A204.1 (cell line): ENCODE measurements around the gene CRYM.
"Not testable (repeated sequence)": the region's sequence is repeated elsewhere in the genome, so short reads cannot be mapped to it uniquely, and the experiment has no call there.

Source experiments
- FAIRE-seq: peaks from 2 replicates; lab custom pipeline; 2012; peaks lifted over from hg19 to GRCh38; lab: Jason Lieb, UNC

Gene CRYM

DNA sequence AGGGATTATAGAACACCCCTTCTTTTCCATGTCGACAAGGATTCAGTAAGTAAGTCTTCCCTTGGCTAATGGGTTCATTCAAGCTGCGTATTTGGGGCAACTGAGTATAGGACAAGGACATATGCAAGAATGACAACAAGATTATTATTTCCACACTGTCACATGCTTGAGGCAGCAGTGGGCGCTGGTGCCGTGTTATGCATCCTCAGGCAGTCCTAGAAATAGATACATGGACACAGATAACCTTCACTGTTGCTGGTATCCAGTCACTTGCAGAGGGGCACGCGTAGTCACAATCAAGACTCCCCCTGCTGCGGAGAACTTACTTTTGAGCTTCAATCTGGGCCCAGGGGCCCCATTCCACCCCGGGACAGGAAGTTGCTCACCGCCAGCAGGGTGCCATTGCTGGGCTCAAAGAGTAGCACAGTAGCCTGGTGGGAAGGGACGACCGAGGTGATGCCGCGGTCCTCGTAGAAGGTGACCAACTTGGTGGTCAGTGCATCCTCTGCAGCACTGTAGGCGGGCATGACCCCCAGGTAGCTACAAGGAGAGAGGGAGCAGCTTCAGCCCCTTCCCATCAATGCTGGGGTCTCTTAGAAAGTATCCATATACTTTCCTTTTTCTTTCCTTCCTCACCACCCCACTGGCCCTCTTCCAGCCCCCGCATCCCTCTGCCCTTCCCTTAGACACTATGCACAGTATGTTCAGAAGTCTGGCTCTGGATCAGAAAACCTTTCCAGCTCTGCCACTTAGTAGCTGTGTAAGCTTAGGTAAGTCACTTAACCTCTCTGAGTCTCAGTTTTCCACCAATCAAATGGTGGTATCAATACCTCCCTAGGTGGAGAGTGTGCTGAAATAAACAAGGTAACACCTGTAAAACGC lies 804 bp downstream of the CRYM start:
- no peak for FAIRE-seq

DNA sequence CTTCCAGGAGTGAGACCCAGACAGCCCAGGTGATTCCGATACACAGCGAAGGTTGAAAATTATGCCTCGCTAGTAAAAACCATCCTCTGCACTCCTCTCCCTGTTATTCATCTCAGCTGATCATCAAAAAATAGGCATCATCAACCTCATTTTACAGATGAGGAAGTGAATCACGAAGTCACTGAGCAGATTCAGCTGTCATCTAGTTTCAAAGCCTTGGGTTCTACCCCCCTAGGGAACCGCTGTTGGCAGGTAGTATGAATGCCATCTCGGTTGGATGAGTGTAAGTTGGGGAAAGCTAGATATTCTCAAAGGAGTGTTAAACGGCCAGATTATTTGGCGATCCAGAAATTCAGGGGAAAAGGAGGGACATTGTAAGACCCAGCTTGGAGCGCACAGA lies 2.0 kb downstream of the CRYM start:
- no peak for FAIRE-seq

DNA sequence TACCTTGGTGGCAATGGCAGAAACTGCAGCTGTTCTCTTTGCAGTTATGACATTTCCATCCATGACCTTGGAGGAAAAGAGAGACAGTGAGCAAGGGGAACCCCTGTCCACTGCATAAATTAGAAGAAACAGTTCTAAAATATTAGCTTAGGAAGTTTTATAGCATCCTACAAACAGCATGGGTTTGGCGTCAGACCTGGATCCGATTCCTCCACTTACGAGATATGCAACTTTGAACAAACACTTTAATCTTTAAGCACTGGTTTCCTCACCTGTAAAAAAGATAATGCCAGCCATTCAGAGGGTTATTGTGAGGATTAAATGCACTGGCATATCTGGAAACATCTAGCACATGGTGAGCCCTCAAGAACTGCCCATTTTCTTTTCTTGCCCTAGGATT lies 2.6 kb downstream of the CRYM start:
- no peak for FAIRE-seq

- FAIRE-seq: no peak
These were observed 3.8 kb downstream of the CRYM start for GRCh38 chr16:21274172-21274726.

- not testable (repeated sequence) for FAIRE-seq
These were observed 5.3 kb downstream of the CRYM start for GRCh38 chr16:21272763-21273162.

GRCh38 chr16:21272253-21272652 lies 5.8 kb downstream of the CRYM start:
- FAIRE-seq: no peak

DNA sequence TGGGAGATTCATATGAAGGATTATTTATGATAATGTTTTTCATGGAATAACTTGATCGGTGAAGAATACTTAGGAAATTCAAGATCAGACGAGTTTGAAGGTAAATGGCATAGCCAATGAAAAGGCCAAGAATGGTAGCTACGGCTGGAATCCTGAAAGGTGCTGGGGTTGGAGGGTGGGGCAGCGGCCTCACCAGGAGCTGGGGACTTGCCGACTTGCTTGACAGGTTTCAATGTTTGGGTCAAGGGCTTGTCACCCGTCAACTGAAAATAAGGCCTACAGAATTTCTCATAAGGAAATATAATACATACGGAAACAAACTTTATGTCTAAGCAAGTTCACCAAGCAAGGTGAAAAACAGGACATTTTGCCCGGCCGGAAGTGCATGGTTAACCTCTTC lies 9.9 kb downstream of the CRYM start:
- FAIRE-seq: no peak

- no peak for FAIRE-seq
These were observed 10.8 kb downstream of the CRYM start for GRCh38 chr16:21267298-21267697.

DNA sequence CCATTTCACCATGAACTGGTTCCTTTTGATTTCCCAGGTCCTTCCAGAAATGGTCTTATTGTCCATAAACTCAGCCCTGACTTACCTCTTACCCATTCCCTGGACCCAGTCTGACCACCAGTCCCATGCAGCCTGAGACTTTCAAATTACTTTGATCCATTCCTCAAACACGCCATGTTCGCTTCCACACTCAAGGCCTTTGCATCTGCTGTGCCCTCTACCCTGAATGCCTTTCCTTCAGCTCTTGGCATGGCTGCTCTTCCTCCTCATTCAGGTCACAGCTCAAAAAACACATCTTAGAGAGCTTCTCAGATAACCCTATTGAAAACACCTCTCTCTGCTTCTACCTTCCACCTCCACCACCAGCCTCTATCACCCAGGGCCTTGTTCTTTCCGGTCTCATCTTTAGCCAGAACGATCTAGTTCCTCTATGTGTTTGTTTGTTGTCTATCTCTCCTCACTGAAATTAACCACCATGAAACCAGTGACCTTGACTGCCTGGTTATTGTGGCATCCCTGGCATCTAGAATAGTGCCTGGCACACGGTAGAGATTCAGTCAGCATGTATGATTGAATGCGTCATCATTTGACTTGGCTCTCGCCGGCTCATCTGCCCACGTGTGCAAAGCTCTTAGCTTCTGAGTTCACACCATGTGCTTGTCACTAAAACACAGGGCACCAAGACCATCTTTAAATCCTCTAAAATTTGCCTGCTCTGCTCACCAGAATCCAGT lies 12.8 kb downstream of the CRYM start:
- no peak for FAIRE-seq

DNA sequence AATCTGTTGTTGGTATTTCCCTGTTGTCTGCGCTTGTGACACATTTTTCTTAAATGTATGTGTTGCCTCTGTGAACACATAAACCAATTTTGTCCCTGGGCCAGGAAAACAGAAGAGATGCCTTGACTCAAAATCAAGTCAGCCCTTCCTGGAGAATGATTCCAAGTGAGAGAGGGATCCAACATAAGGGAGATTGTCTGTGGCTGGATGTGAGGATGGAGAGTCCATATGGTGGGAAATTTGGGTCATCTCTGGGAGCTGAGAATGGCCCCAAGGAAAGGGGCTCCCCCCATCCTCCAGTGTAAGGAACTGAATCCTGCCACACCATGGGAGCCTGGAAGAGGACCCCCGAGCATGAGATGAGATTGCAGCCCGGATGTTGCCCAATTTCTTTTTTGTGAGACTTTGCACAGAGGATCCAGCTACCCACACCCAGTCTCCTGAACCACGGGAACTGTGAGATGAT lies 13.5 kb downstream of the CRYM start:
- FAIRE-seq: no peak

DNA sequence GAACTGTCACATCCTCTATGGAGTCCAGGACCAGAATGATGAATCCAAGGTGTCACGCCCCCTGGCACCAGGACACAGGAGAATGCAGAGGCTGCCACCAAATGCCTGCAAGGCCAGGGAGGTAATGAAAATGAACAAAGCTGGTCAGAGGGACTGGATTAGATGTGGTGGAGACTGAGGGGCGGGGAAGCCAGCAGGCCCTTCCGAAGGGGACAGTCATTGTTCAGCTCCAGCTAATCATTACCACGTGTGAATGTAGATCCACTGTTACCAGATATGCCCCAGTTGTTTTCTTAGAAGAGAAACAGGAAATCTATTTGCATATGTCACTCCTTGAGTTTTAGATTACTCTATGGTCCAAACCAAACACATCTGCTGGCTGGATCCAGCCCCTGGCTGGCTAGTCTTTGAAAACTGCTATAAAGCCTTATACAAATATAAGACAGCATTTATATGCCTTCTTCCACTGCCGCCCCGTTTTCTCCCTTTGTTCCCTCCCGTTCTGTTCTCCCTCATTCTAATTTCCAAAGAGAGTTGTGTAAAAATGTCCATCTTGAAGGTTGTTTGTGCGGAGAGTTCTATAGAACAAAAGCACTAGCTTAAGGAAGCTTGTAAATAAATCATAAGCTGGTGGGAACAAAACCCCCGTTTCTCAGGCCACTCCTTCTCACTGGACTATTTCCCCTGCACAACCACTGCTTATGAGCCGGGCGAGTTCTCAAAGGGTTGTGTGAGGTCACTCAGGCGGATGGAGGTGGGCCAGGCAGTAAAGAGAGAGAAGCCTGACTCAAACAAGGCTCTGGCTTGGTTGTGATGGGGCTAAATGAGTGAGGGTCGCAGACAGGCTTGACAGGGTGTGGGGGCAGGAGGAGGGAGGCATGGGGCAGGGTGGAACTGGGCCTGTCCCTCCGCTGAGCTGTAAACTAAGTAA lies 14.2 kb downstream of the CRYM start:
- no peak for FAIRE-seq

DNA sequence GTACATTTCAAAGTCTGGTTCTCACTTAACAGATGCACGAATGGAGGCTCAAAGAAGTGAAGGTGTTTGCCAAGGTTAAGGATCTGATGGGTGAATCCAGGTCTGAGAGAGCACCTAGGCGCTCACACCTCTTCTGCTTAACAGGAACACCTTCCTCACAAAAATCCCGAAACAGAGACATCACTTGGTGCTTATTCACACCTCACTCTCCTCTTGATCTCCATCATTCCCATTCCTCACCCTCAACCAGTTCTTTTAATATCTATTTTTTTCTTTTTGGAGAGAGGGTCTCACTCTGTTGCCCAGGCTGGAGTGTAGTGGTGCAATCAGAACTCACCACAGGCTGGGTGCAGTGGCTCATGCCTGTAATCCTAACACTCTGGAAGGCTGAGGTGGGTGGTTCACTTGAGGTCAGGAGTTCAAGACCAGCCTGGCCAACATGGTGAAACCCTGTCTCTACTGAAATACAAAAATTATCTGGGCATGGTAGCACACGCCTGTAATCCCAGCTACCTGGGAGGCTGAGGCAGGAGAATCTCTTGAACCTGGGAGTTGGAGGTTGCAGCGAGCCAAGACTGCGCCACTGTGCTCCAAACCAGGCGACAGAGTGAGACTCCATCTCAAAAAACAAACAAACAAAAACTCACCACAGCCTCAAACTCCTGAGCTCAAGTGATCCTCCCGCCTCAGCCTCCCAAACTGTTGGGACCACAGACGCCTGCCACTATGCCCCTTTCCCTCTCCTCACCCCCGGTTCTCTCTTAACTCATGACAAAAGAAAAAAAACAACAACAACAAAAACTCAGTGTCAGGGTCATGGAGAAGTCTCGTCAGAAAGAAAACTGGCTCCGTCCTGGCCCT lies 15.1 kb downstream of the CRYM start:
- no peak for FAIRE-seq

DNA sequence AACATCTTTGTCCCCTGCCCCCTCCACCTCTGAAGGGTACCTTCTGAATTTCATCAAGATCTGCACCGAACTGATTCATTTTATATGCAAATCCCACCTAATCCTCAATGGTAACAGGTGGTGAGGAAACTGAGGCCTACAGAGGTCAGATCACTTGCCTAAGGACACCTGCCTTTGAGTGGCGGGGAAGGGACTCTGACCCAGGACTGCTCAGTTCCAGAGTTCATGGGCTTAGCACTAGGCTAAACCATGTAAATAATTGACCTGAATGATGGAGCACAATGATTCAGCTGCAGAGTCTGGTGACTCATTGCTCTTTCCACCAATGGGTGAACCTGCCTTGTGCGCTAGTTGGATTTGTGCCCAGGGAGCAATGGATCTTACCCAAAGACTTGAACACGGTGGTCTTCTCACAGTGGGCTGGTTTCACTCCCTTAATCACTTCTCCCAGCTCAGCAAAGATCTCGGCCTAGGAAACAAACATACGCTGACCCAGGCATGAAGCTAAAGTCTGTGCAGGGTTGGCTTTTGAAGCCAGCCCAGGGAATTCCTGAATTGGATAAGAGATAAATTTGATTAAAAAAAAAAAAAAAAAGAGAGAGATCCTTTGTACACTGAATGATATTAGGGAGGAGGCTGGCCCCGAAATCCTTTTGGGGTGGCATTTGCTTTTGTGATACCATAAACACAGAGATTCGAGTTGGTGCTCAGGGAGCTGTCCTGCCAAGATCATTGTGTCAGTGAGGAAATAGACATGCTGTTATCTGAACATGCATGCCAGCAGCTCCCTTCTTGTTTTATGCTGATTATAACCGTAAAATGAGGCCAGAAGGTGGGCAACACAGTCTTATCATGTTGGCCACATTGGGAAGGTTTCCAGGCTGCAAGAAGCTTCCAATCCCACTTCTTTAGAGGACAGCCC lies 17.0 kb downstream of the CRYM start:
- no peak for FAIRE-seq

DNA sequence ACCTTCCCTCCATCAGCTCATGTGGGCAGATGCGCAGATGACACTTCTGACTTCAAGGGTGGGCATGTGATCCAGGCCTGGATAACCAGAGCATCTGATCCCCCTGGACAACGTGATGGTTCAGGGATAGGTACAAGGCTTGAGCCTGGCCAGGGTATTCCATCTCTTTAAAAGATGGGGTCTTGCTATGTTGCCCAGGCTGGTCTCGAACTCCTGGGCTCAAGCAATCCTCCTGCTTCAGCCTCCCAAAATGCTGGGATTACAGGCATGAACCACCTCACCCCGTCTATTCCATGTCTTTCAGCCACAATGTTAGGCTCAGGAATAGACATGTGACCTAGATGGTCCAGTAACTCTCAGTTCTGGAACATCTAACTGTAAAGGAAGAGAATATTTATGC lies 20.8 kb downstream of the CRYM start:
- FAIRE-seq: no peak

- no peak for FAIRE-seq
These were observed 21.5 kb downstream of the CRYM start for GRCh38 chr16:21256636-21257035.

GRCh38 chr16:21253470-21253869 lies 24.6 kb downstream of the CRYM start:
- FAIRE-seq: no peak

DNA sequence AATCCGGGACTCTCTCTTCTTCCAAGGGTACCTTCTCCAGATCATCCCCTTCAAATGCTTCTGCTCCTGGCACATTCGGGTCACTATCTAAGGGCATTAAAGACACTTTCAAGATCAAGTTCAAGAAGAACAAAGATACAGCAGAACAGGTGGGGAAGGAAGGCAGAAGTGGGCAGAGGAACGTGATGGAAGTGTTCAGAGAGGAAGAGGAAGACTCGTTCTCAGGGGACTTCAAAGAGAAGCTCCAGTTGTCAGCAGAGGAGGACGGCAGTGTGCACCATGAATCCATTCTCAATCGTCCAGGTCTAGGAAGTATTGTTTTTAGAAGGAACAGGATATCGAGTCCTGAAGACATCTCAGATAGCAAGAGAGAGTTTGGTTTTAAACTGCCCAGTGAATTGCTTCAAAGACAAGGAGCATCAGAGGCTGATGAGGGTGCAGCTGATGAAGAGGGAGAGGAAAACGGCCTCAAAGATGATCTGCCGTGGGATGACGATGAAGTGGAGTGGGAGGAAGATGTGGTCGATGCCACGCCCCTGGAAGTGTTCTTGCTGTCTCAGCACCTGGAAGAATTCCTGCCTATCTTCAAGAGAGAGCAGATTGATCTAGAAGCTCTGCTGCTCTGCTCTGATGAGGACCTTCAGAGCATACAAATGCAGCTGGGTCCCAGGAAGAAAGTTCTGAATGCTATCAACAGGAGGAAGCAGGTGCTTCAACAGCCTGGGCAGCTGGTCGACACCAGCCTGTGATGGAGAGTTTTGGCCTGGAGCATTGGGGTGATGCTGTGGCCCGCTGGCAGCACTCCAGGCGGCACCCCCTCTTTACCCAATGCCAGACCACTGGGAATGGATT lies 27.8 kb downstream of the CRYM start:
- no peak for FAIRE-seq

GRCh38 chr16:21248179-21248578 lies 29.9 kb downstream of the CRYM start:
- not testable (repeated sequence) for FAIRE-seq
